B cell (primary cell): Measurements from ENCODE around the gene PIGO. TPM values are rescaled to one million over a fixed set of nuclear protein-coding genes. Genes with fewer than 3 reads are reported as not detected.

Source experiments
- ATAC-seq: fragments of 200-7000 bp; cut with Tn5 transposase; one replicate; pipeline ENCODE4 v1.10.0; 2021; ENCODE audit warnings: low read depth, mild to moderate bottlenecking, moderate number of reproducible peaks, moderate library complexity
- CTCF ChIA-PET: fragments of 350-600 bp; sonication (Branson Sonifier 250); formaldehyde crosslinking; loops from one replicate; lab custom pipeline; 2021; ENCODE audit warnings: antibody characterized with exemption, inconsistent platforms; lab: Charles Lee
- POLR2A ChIA-PET: fragments of 350-600 bp; sonication (Branson Sonifier 250); formaldehyde crosslinking; loops from one replicate; lab custom pipeline; 2021; ENCODE audit warnings: antibody characterized with exemption; lab: Charles Lee
- DNase-seq: peaks from one replicate; pipeline ENCODE4 v3.0.0; 2013
- H2AFZ ChIP-seq: 2 replicates; pipeline ENCODE4 v1.6.1; 2012; ENCODE audit warnings: mild to moderate bottlenecking, low read depth, low read length; ENCODE audit not compliant: insufficient read depth, poor library complexity, severe bottlenecking
- H3K27ac ChIP-seq, 2 donors: 1 replicate in 1 of 2; 2 replicates in 1 of 2; pipeline ENCODE4 v1.5.1; 2012 to 2013; ENCODE audit warnings: low read length in 2 of 2, mild to moderate bottlenecking in 2 of 2, moderate library complexity in 1 of 2
- H3K27me3 ChIP-seq, 4 experiments: fragments of 200-600 bp in 1 of 4; sonication (generic) in 1 of 4; replicated peaks in 1 of 4; 1 replicate in 2 of 4; 2 replicates in 2 of 4; pipeline versions ENCODE4 v1.6.1 to v1.7.0; 2013 to 2016; ENCODE audit warnings: low read length in 3 of 4, mild to moderate bottlenecking in 2 of 4, mixed read lengths in 1 of 4, moderate library complexity in 1 of 4; ENCODE audit not compliant: insufficient read depth in 4 of 4, control insufficient read depth in 3 of 4; ENCODE audit errors: control extremely low read depth in 1 of 4
- H3K36me3 ChIP-seq, 2 experiments: replicated peaks in 1 of 2; 1 replicate in 1 of 2; 2 replicates in 1 of 2; pipeline versions ENCODE4 v1.6.1 to v1.7.1; 2013; ENCODE audit warnings: low read length in 1 of 2; ENCODE audit not compliant: insufficient read depth in 2 of 2, control insufficient read depth in 1 of 2; ENCODE audit errors: control extremely low read depth in 1 of 2, extremely low read depth in 1 of 2
- H3K4me1 ChIP-seq, 2 donors: fragments of 200-600 bp in 1 of 2; sonication (generic) in 1 of 2; 1 replicate in 1 of 2; 2 replicates in 1 of 2; pipeline versions ENCODE4 v1.5.1 to v1.6.1; 2013 to 2017; ENCODE audit warnings: low read length in 2 of 2; ENCODE audit not compliant: control insufficient read depth in 2 of 2, insufficient read depth in 2 of 2
- H3K4me2 ChIP-seq: replicated peaks from 2 replicates; pipeline ENCODE3; 2012; ENCODE audit warnings: mild to moderate bottlenecking, low read depth, low read length; ENCODE audit not compliant: poor library complexity, severe bottlenecking
- H3K4me3 ChIP-seq, 5 experiments: fragments of 200-600 bp in 1 of 5; sonication (generic) in 1 of 5; 1 replicate in 3 of 5; 2 replicates in 2 of 5; pipeline versions ENCODE4 v1.5.1 to v1.7.0; 2011 to 2016; ENCODE audit warnings: low read length in 4 of 5, mild to moderate bottlenecking in 4 of 5, low read depth in 2 of 5, control low read depth in 1 of 5, moderate library complexity in 1 of 5; ENCODE audit not compliant: insufficient read depth in 1 of 5; ENCODE audit errors: control extremely low read depth in 1 of 5, extremely low read depth in 1 of 5
- H3K79me2 ChIP-seq: fragments of 200-600 bp; sonication (generic); one replicate; pipeline ENCODE4 v1.6.0; 2016; ENCODE audit warnings: low read length; ENCODE audit not compliant: control insufficient read depth, insufficient read depth
- H3K9ac ChIP-seq: fragments of 200-600 bp; sonication (generic); 2 replicates; pipeline ENCODE4 v1.6.1; 2017; ENCODE audit warnings: mild to moderate bottlenecking, low read length, moderate library complexity
- H3K9me3 ChIP-seq, 3 donors: one replicate each; pipeline versions ENCODE4 v1.6.1 to v1.7.1; 2013; ENCODE audit warnings: low read length in 2 of 3; ENCODE audit not compliant: control insufficient read depth in 2 of 3, insufficient read depth in 1 of 3; ENCODE audit errors: control extremely low read depth in 1 of 3
- H4K20me1 ChIP-seq: 2 replicates; pipeline ENCODE4 v1.6.0; 2012; ENCODE audit warnings: mild to moderate bottlenecking, low read length; ENCODE audit not compliant: insufficient read depth, control insufficient read depth, poor library complexity, severe bottlenecking
- H3K27ac Mint-ChIP-seq: one replicate; pipeline ENCODE4 v1.8.0; 2021; ENCODE audit warnings: mixed read lengths
- H3K27me3 Mint-ChIP-seq: one replicate; pipeline ENCODE4 v1.8.0; 2021; ENCODE audit warnings: mixed read lengths
- H3K4me1 Mint-ChIP-seq: one replicate; pipeline ENCODE4 v1.8.0; 2021; ENCODE audit warnings: mixed read lengths
- H3K4me3 Mint-ChIP-seq: one replicate; pipeline ENCODE4 v1.8.0; 2021; ENCODE audit warnings: mixed read lengths
- H3K9me3 Mint-ChIP-seq: one replicate; pipeline ENCODE4 v1.8.0; 2022; ENCODE audit warnings: mixed read lengths; ENCODE audit not compliant: insufficient read depth
- EZH2 ChIP-seq: IDR thresholded peaks from 2 replicates; pipeline ENCODE4 v1.6.1; 2012; ENCODE audit warnings: borderline replicate concordance, low read depth, mild to moderate bottlenecking, moderate library complexity, low read length; ENCODE audit not compliant: insufficient read depth, poor library complexity, severe bottlenecking
- WGBS: methylation state at CpG from one replicate; pipeline ENCODE4 v1.1.5; 2013; ENCODE audit warnings: missing lambda C conversion rate; ENCODE audit not compliant: insufficient coverage; 5-methylcytosine and 5-hydroxymethylcytosine counted together
- intact Hi-C: fragments of 100-400 bp; cut with micrococcal nuclease; formaldehyde crosslinking; loops from one replicate; pipeline ENCODE4 v1.10.0; 2022
- polyA plus RNA-seq: library from polyadenylated mRNA; depleted of rRNA; stranded (reverse); fragments of >200 nt; gene quantifications from 2 replicates; pipeline ENCODE4 v1.2.3, GENCODE V29; 2012
- total RNA-seq, 2 donors: library from RNA; stranded (reverse); fragments of 120-200 nt in 1 of 2; gene quantifications; 1 replicate in 1 of 2; 2 replicates in 1 of 2; pipeline versions ENCODE4 v1.2.3 to v1.2.4, GENCODE V29; 2013 to 2022
- TF ChIP-seq, protein P1 (sequence below): fragments of 200-600 bp; IDR thresholded peaks from one replicate; pipeline ENCODE4 v1.8.0; 2022; ENCODE audit warnings: antibody characterized with exemption, mild to moderate bottlenecking

PIGO gene
- total and polyA plus RNA-seq, 2 donors (not counting 1 experiment from before 2014, with no cell fraction given) = 25.7 to 32.5 TPM

DNA sequence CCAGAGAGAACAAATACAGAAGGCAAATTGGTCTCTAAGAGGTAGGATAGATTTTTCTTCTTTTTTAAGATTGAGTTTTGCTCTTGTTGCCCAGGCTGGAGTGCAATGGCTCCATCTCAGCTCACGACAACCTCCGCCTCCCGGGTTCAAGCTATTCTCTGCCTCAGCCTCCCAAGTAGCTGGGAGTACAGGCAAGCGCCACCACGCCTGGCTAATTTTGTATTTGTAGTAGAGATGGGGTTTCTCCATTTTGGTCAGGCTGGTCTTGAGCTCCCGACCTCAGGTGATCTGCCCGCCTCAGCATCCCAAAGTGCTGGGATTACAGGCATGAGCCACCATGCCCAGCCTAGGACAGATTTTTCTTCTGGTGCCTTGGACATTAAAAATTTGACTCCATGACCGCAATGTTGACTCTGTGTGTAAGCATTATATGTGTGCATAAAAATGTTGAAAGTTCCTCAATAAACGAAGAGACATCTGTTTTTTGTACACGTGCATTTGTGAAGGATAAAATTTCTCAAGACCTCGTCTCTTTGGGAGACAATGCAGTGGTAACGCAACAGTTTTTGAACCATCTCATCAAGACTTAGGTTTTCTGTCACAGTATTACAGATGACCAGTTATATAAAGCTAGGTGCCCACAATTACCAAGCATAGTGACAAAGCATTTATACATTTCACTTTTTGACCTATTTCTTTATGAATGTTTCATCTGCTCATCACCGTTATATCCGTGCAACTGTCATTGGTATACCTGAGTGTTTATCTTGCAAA is 41.3 kb downstream of the PIGO start:
- no peak overlapping the region for H2AFZ ChIP-seq
- Mint-ChIP-seq H3K4me1 (peaks cover 4% of the 10 kb centered on the region), H3K27ac (no peak overlapping the region), H3K4me3 (no peak overlapping the region), H3K27me3 (no peaks in the 10 kb centered on the region), H3K9me3 (no peaks in the 10 kb centered on the region)
- POLR2A ChIA-PET = no interaction called here
- H4K20me1 ChIP-seq = peaks cover 25% of the 10 kb centered on the region
- H3K4me2 ChIP-seq = no peak overlapping the region
- CTCF ChIA-PET = interaction anchor here (1.4 kb wide), 1 partner anchor 13 kb away, joined by 3 read pairs; no protein-coding TSS in a partner anchor
- ATAC-seq = no peak
- H3K4me3 ChIP-seq = no peak overlapping the region
- H3K36me3 ChIP-seq = peaks cover 14 to 57% of the 10 kb centered on the region in 2 experiments
- DNase-seq = no peak
- WGBS = 99% methylated on average over 9 of the region's 14 CpGs
- no peak overlapping the region for H3K9ac ChIP-seq
- TF ChIP-seq, protein P1, sequence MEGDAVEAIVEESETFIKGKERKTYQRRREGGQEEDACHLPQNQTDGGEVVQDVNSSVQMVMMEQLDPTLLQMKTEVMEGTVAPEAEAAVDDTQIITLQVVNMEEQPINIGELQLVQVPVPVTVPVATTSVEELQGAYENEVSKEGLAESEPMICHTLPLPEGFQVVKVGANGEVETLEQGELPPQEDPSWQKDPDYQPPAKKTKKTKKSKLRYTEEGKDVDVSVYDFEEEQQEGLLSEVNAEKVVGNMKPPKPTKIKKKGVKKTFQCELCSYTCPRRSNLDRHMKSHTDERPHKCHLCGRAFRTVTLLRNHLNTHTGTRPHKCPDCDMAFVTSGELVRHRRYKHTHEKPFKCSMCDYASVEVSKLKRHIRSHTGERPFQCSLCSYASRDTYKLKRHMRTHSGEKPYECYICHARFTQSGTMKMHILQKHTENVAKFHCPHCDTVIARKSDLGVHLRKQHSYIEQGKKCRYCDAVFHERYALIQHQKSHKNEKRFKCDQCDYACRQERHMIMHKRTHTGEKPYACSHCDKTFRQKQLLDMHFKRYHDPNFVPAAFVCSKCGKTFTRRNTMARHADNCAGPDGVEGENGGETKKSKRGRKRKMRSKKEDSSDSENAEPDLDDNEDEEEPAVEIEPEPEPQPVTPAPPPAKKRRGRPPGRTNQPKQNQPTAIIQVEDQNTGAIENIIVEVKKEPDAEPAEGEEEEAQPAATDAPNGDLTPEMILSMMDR = no peak
- no peak for TF ChIP-seq EZH2
- H3K4me1 ChIP-seq = no peaks in the 10 kb centered on the region
- H3K27ac ChIP-seq = no peak overlapping the region
- intact Hi-C loops = no loop called here
- H3K79me2 ChIP-seq = no peaks in the 10 kb centered on the region
- no peaks in the 10 kb centered on the region for H3K9me3 ChIP-seq
- no peaks in the 10 kb centered on the region for H3K27me3 ChIP-seq

DNA sequence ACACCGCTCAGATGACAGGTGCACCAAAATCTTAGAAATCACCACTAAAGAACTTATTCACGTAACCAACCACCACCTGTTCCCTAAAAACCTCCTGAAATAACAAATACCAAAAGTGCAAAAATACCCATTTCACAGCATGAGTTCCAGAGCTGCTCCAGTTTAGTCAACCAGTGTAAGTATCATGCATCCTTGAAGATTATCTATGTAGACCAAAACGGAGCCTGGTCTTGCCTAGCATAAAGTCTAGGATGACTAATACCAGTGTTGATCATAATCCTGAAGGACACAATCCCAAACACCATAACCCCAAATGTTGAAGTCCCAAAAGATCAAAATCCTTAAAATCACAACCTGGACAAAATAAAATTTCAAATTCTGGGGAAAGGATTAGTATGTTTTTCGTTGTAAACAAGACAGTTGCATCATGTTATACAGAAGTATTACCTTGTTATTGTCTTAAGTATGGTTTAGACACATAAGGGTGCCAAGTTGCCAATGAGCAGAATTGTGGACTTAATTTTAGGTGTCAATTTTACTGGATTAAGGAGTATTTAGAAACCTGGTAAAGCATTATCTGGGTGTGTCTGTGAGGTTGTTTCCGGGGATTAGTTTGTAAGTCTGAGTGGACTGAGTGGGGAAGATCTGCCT is 42.1 kb downstream of the PIGO start:
- WGBS = 67% methylated on average over 3 of the region's 5 CpGs
- DNase-seq = no peak
- POLR2A ChIA-PET = no interaction called here
- Histone ChIP-seq H3K4me3 (no peak overlapping the region), H3K9me3 (no peaks in the 10 kb centered on the region), H3K79me2 (no peaks in the 10 kb centered on the region), H4K20me1 (peaks cover 17% of the 10 kb centered on the region), H3K4me2 (no peak overlapping the region), H3K27me3 (no peaks in the 10 kb centered on the region), H2AFZ (no peak overlapping the region), H3K9ac (no peak overlapping the region), H3K36me3 (peaks cover 14 to 53% of the 10 kb centered on the region in 2 experiments), H3K27ac (no peak overlapping the region), H3K4me1 (no peaks in the 10 kb centered on the region)
- ATAC-seq = no peak
- TF ChIP-seq EZH2 = no peak
- TF ChIP-seq, protein P1 = no peak
- CTCF ChIA-PET = interaction anchor here (1.4 to 5.5 kb wide), 2 partner anchors 13 to 155 kb away, joined by 3 to 84 read pairs; no protein-coding TSS in a partner anchor
- no peaks in the 10 kb centered on the region for H3K27me3 Mint-ChIP-seq
- H3K27ac Mint-ChIP-seq = no peak overlapping the region
- H3K4me1 Mint-ChIP-seq = peaks cover 4% of the 10 kb centered on the region
- no peaks in the 10 kb centered on the region for H3K9me3 Mint-ChIP-seq
- intact Hi-C loops = no loop called here
- no peak overlapping the region for H3K4me3 Mint-ChIP-seq
